ENCODE data around the gene PNPLA1.

The PNPLA1 gene

GRCh38 chr6:36350681-36351571, 81.1 kb downstream of the PNPLA1 start:
- H2AFZ ChIP-seq (ENCODE audit: low read length): no peak overlapping the region
- H4K20me1 ChIP-seq (ENCODE audit: insufficient read depth, low read length): no peaks in the 10 kb centered on the region
- H3K9me2 ChIP-seq (ENCODE audit: low read depth, low read length): no peaks in the 10 kb centered on the region
- no peak for TF ChIP-seq EZH2 (IDR thresholded peaks at IDR 0.05; ENCODE audit: borderline replicate concordance, low read length)
- TF ChIP-seq, protein P1, sequence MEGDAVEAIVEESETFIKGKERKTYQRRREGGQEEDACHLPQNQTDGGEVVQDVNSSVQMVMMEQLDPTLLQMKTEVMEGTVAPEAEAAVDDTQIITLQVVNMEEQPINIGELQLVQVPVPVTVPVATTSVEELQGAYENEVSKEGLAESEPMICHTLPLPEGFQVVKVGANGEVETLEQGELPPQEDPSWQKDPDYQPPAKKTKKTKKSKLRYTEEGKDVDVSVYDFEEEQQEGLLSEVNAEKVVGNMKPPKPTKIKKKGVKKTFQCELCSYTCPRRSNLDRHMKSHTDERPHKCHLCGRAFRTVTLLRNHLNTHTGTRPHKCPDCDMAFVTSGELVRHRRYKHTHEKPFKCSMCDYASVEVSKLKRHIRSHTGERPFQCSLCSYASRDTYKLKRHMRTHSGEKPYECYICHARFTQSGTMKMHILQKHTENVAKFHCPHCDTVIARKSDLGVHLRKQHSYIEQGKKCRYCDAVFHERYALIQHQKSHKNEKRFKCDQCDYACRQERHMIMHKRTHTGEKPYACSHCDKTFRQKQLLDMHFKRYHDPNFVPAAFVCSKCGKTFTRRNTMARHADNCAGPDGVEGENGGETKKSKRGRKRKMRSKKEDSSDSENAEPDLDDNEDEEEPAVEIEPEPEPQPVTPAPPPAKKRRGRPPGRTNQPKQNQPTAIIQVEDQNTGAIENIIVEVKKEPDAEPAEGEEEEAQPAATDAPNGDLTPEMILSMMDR (IDR thresholded peaks at IDR 0.05; ENCODE audit: low read length): no peak
- no peak overlapping the region for H3K9ac ChIP-seq (ENCODE audit: low read length)
- H3K4me1 ChIP-seq (ENCODE audit: insufficient read depth, low read length, severe bottlenecking): peaks cover 12% of the 10 kb centered on the region
- H3K4me3 ChIP-seq (ENCODE audit: low read depth, low read length, poor library complexity, severe bottlenecking): no peak overlapping the region
- H3K79me2 ChIP-seq (ENCODE audit: insufficient read depth, low read length): no peaks in the 10 kb centered on the region
- H3K27me3 ChIP-seq (ENCODE audit: insufficient read depth, low read length): no peaks in the 10 kb centered on the region; the same call in 1 of the 2 replicates
- no peak overlapping the region for H3K4me2 ChIP-seq (ENCODE audit: low read length)
- H3K9me3 ChIP-seq (ENCODE audit: low read length): 0 out of 2 replicates have a peak, but pooled peaks cover 2% of the 10 kb centered on the region
- H3F3A ChIP-seq (ENCODE audit: insufficient read depth, low read length): no peaks in the 10 kb centered on the region
- H3K36me3 ChIP-seq (ENCODE audit: insufficient read depth, low read length): no peaks in the 10 kb centered on the region
- no peak overlapping the region for H3K27ac ChIP-seq (ENCODE audit: low read depth, low read length, poor library complexity, severe bottlenecking)

GRCh38 chr6:36352477-36353157, 82.8 kb downstream of the PNPLA1 start:
- H3K9ac ChIP-seq (ENCODE audit: low read length): no peak overlapping the region
- H3K27ac ChIP-seq (ENCODE audit: low read depth, low read length, poor library complexity, severe bottlenecking): no peak overlapping the region
- H2AFZ ChIP-seq (ENCODE audit: low read length): no peak overlapping the region
- TF ChIP-seq, protein P1 (IDR thresholded peaks at IDR 0.05; ENCODE audit: low read length): no peak
- TF ChIP-seq EZH2 (IDR thresholded peaks at IDR 0.05; ENCODE audit: borderline replicate concordance, low read length): no peak
- H3K4me3 ChIP-seq (ENCODE audit: low read depth, low read length, poor library complexity, severe bottlenecking): no peak overlapping the region
- peaks cover 12% of the 10 kb centered on the region for H3K4me1 ChIP-seq (ENCODE audit: insufficient read depth, low read length, severe bottlenecking)
- H3K9me3 ChIP-seq (ENCODE audit: low read length): 0 out of 2 replicates have a peak, but pooled peaks cover 2% of the 10 kb centered on the region
- no peak overlapping the region for H3K4me2 ChIP-seq (ENCODE audit: low read length)
- no peaks in the 10 kb centered on the region for H3K36me3 ChIP-seq (ENCODE audit: insufficient read depth, low read length)
- H3K27me3 ChIP-seq (ENCODE audit: insufficient read depth, low read length): no peaks in the 10 kb centered on the region; the same call in 1 of the 2 replicates
- H4K20me1 ChIP-seq (ENCODE audit: insufficient read depth, low read length): no peaks in the 10 kb centered on the region
- no peaks in the 10 kb centered on the region for H3K79me2 ChIP-seq (ENCODE audit: insufficient read depth, low read length)
- no peaks in the 10 kb centered on the region for H3K9me2 ChIP-seq (ENCODE audit: low read depth, low read length)
- H3F3A ChIP-seq (ENCODE audit: insufficient read depth, low read length): no peaks in the 10 kb centered on the region

- no peak for TF ChIP-seq EZH2 (IDR thresholded peaks at IDR 0.05; ENCODE audit: borderline replicate concordance, low read length)
- TF ChIP-seq, protein P1 (IDR thresholded peaks at IDR 0.05; ENCODE audit: low read length): no peak
- H3K9me2 ChIP-seq (ENCODE audit: low read depth, low read length): no peaks in the 10 kb centered on the region
Measured at GRCh38 chr6:36353411-36353915, 83.6 kb downstream of the PNPLA1 start.

More at GRCh38 chr6:36353411-36353915, 83.6 kb downstream of the PNPLA1 start:
- no peak overlapping the region for H3K4me3 ChIP-seq (ENCODE audit: low read depth, low read length, poor library complexity, severe bottlenecking)
- H3K9me3 ChIP-seq (ENCODE audit: low read length): 0 out of 2 replicates have a peak, but pooled peaks cover 2% of the 10 kb centered on the region
- no peaks in the 10 kb centered on the region for H4K20me1 ChIP-seq (ENCODE audit: insufficient read depth, low read length)
- no peak overlapping the region for H3K4me2 ChIP-seq (ENCODE audit: low read length)
- H3F3A ChIP-seq (ENCODE audit: insufficient read depth, low read length): no peaks in the 10 kb centered on the region
- no peaks in the 10 kb centered on the region; the same call in 1 of the 2 replicates for H3K27me3 ChIP-seq (ENCODE audit: insufficient read depth, low read length)
- no peak overlapping the region for H3K27ac ChIP-seq (ENCODE audit: low read depth, low read length, poor library complexity, severe bottlenecking)
- H3K79me2 ChIP-seq (ENCODE audit: insufficient read depth, low read length): no peaks in the 10 kb centered on the region
- H3K9ac ChIP-seq (ENCODE audit: low read length): no peak overlapping the region
- H2AFZ ChIP-seq (ENCODE audit: low read length): no peak overlapping the region
- H3K36me3 ChIP-seq (ENCODE audit: insufficient read depth, low read length): no peaks in the 10 kb centered on the region
- H3K4me1 ChIP-seq (ENCODE audit: insufficient read depth, low read length, severe bottlenecking): peaks cover 15% of the 10 kb centered on the region

All from OCI-LY1 (cell line).